Fibroblast of skin of abdomen (primary cell): ENCODE measurements around the gene GHRHR.

Experiments used
- DNase-seq: peaks from one replicate; pipeline ENCODE4 v3.0.0-alpha.2; 2013

GHRHR gene

DNA sequence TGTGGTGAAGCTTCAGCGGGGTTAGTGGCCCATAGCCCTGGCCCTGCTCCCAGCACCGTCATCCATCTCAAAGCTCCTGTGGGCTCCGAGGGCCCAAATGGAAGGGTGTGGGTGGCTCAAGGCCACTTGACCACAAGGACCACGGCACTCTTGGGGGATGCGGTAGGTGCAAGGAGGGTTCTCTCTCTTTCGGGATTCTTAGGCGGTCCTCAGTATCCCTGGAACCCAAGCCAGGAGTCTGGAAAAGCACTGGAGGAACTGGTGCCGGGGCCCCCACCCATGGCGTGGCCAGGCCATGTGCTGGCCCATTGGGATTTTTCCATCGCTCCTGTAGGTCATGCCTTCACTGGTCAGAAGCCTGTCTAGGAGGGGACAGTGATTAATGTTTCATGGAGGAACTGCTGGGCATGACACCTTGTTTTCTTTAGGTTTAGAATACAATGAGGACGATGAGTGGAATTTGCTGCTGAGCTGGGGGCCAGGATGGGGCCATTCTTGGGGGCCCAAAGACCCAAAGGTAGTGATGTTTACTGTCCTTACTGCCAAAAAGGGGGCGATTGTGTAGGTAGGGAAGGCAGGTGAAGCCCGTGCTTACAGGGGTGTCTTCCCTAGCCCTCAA is 35.4 kb upstream of the GHRHR start:
- no peak for DNase-seq

GRCh38 chr7:30929686-30930085 is 34.1 kb upstream of the GHRHR start:
- no peak for DNase-seq

GRCh38 chr7:30930621-30931020 is 33.1 kb upstream of the GHRHR start:
- DNase-seq, result no peak

DNA sequence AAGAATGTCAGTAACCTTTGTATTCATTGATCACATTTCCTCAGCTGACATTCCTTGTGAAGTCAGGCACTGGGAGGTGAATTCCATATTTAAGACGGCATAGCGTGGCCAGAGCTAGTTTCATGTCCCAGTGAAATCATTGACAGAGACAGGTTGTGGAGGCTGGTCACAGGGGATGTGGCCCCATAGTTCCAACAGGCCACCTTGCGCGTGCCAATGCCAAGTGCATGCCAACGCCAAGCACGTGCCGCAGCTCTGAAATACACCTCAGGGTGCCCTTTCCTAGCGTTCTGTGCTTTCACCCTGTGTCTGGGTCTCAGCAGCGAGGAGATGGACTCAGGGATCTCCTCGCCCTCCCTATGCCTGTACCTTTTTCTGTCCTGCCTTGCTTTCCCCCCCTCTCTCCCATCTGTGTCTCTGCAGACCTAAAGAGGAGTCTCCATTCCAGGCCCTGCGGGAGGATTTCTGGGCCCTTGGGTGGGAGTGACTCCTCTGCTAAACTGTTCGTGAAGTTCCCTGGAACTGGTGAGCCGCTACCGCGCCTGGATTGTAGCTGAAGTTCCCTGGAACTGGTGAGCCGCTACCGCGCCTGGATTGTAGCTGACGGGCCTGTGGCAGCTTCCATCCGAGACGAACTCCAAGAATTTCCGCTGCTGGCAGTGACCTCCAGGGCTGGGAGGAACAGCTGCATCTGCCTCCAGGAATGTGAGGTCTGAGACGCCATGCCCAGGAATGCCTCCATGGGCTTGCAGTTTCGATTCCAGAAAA is 32.4 kb upstream of the GHRHR start:
- DNase-seq, result peak; percentile 74

- no peak for DNase-seq
Observed at GRCh38 chr7:30931929-30932540, 31.7 kb upstream of the GHRHR start.

GRCh38 chr7:30932562-30932961 is 31.2 kb upstream of the GHRHR start:
- no peak for DNase-seq

DNA sequence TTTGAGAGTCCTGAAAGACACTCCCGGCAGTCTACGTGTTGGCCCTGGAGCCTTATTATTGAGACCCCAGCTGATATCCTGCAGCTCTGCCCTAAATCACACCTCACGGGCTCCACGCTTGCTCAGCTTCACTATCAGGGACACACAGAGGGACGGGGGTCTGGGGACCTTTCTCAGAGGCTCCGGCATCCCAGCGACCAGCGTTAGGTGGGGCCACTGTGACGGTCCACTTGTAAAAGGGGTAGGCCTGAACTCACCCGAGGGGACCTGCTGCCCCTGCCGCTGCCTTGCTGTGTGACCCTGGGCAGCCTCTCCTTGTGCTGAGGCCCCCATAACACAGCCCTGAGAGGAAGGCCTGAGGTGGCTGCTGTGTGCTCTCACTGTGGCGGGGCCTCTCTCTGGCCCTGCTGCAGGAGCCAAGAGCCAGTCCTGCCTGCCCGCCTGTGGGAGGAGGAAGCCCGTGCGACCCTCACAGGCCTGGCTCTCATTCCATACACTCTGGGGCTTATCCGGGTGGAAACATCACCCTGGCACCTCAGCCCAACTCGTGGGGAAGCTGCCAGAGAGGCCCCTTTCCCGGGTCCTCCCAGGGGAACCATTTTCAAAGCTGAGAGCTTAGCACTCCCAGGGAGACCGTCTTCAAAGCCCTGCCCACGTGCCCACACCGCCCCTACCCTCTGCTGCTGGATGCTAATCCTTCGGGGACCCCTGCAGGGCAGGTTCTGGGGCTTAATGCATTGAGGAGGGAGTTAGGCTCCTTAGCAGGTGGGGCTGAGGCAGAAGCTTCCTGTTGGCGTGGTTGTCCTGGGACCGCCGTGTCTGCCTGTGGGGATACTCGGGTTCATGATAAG is 30.4 kb upstream of the GHRHR start:
- DNase-seq, result no peak

- no peak for DNase-seq
Observed at GRCh38 chr7:30934225-30934624, 29.5 kb upstream of the GHRHR start.

- no peak for DNase-seq
Observed at GRCh38 chr7:30934732-30935568, 28.8 kb upstream of the GHRHR start.

DNA sequence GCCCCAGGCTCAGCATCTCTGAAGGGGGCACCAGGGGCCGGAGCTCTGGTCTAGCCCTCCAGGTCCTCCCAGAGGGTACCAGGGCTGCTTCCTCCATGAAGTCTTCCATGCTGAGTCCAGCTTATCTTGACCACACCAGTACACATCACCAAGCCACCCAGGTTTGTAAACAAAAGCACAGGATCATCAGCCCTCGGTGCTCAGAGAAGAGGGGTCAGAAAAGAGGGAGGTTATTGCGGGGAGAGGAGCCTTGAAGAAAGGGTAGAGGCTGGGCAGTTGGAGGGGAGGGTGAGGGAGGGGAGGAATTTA is 28.2 kb upstream of the GHRHR start:
- DNase-seq, result no peak

- no peak for DNase-seq
Observed at GRCh38 chr7:30936650-30937245, 27.0 kb upstream of the GHRHR start.

- no peak for DNase-seq
Observed at GRCh38 chr7:30937416-30937815, 26.3 kb upstream of the GHRHR start.

GRCh38 chr7:30938435-30939316 is 25.1 kb upstream of the GHRHR start:
- peak; percentile 58 for DNase-seq

GRCh38 chr7:30941582-30942323 is 22.0 kb upstream of the GHRHR start:
- no peak for DNase-seq

DNA sequence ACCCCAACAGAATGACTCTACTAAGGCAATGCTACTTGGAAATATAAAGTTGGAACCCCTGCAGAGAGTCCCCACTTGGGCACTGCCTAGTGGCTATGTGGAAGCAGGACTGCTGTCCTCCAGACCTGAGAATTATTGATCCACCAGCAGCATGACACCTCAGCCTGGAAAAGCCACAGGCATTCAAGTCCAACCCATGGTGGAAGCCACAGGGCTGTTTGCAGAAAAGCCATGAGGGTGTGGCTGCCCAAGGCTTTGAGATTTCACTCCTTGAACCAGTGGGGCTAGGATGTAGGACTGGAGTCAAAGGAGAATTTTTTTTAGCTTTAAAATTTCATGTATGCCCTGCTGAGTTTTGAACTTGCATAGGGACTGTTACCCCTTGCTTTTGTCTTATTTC is 13.6 kb upstream of the GHRHR start:
- DNase-seq, result no peak

DNA sequence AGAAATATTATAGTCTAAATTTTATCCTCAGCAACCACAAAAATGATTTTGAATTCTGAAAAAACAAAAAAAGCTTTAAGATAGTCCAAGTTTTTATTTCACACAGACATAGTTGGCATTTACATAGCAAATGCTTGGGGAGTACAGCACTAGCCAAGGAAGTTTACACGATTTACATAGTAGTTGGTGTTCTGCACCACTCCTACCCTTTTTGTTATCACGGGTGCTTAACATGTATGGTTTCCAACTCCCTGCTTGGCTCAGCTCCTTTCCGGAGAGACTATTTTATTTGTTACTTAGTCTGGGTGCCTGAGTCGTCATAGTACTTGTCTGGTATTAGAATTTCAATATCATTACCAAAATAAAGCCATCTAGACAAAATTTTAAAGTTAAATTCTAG is 8.8 kb upstream of the GHRHR start:
- DNase-seq, result no peak

- DNase-seq, result no peak
Observed at GRCh38 chr7:30956704-30957103, 7.0 kb upstream of the GHRHR start.

- peak; percentile 20 for DNase-seq
Observed at GRCh38 chr7:30965372-30965771, 1.6 kb downstream of the GHRHR start.

DNA sequence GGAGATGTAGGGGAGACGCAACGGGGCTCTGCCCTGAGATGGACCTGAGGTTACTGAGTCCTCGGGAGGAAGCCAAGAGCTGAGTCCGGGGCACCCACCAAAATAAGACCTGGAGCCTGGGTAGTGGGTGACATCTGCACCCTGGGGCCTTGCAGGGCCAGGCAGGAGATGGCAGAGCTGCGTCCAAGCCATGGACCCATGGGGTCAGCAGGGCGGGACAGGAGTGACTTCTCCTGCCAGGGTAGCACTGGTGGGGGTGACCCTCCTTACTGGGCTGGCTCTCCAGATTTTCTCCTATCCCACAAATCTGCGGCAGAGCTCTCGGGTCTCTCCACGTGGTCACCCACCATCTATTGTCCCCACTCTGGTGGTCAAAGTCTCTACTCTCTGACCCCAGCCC is 2.1 kb downstream of the GHRHR start:
- DNase-seq, result no peak

DNA sequence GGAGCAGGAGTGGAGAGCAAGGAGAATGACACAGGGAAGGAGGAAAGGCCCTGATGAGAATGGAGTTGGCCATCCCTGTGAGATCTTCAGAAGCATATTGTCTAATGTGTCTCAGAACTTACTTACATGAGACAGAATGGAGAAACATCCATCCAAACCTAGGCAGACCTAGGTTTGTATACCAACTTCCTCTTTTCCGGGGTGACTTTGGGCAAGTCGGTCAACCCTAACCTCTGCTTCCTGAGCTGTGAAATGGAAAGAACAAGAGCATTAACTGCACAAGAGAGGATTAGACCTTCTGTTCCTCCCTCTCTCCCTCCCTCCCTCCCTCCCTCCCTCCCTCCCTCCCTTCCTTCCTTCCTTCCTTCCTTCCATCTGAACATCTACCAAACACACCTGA is 4.5 kb downstream of the GHRHR start:
- DNase-seq, result no peak
